GM12878 (cell line): ENCODE data around the gene SBNO2. TPM values are rescaled to one million over a fixed set of nuclear protein-coding genes. Genes with fewer than 3 reads are reported as not detected.
A peak's percentile ranks its signal among the peaks of the same experiment; 100 is the strongest.

Experiments
- ATAC-seq: fragments of 200-7000 bp; cut with Tn5 transposase; 3 replicates; pipeline ENCODE4 v1.9.1; 2020; ENCODE audit warnings: mild to moderate bottlenecking, moderate library complexity
- BruUV-seq: library from RNA; stranded (reverse); fragments of 400-500 nt; replicated peaks from 2 replicates; lab custom pipeline; 2021; lab: Mats Ljungman, UMichigan
- CTCF ChIA-PET: fragments of 300-600 bp; sonication (Branson Sonifier 250); formaldehyde crosslinking; extraction: SDS; loops from one replicate; lab custom pipeline; 2021; ENCODE audit warnings: inconsistent platforms; lab: Yijun Ruan, JAX
- POLR2A ChIA-PET: fragments of 350-600 bp; formaldehyde crosslinking; extraction: SDS; loops from one replicate; lab custom pipeline; 2021; ENCODE audit warnings: inconsistent platforms; lab: Charles Lee
- RAD21 ChIA-PET: fragments of 300-600 bp; sonication (Branson Sonifier 250); formaldehyde crosslinking; loops from one replicate; lab custom pipeline; 2023; ENCODE audit warnings: antibody characterized with exemption; ENCODE audit not compliant: unreplicated experiment; lab: Charles Lee
- SMC1A ChIA-PET: fragments of 300-600 bp; sonication (Branson Sonifier 250); formaldehyde crosslinking; loops from one replicate; lab custom pipeline; 2023; ENCODE audit not compliant: unreplicated experiment, uncharacterized antibody; lab: Charles Lee
- DNase-seq: peaks from one replicate; pipeline ENCODE4 v3.0.0-alpha.2; 2011; ENCODE audit warnings: low read depth, low spot score
- FAIRE-seq: peaks from 3 replicates; lab custom pipeline; 2011; peaks lifted over from hg19 to GRCh38; lab: Jason Lieb, UNC
- H2AFZ ChIP-seq: 2 replicates; pipeline ENCODE4 v1.6.0; 2011; ENCODE audit warnings: low read depth, low read length, control low read depth; ENCODE audit not compliant: control insufficient read depth
- H3K27ac ChIP-seq: 2 replicates; pipeline ENCODE4 v1.5.1; 2011; ENCODE audit warnings: control low read depth; ENCODE audit not compliant: control insufficient read depth, insufficient read depth
- H3K27me3 ChIP-seq, 2 experiments: replicated peaks in 1 of 2; 2 replicates each; pipeline versions ENCODE4 v1.6.0 to v1.6.1; 2011; ENCODE audit warnings: low read length in 1 of 2; ENCODE audit not compliant: control insufficient read depth in 2 of 2, insufficient read depth in 2 of 2
- H3K36me3 ChIP-seq, 2 experiments: 2 replicates each; pipeline ENCODE4 v1.5.1; 2011; ENCODE audit warnings: low read length in 1 of 2; ENCODE audit not compliant: control insufficient read depth in 2 of 2, insufficient read depth in 2 of 2
- H3K4me1 ChIP-seq: 2 replicates; pipeline ENCODE4 v1.6.1; 2011; ENCODE audit warnings: mild to moderate bottlenecking, low read length, moderate library complexity, mixed read lengths; ENCODE audit not compliant: control insufficient read depth, insufficient read depth
- H3K4me2 ChIP-seq: 2 replicates; pipeline ENCODE4 v1.6.0; 2011; ENCODE audit warnings: control low read depth; ENCODE audit not compliant: control insufficient read depth, insufficient read depth
- H3K4me3 ChIP-seq: fragments of 200-600 bp; sonication (generic); 2 replicates; pipeline ENCODE4 v1.5.1; 2016
- H3K79me2 ChIP-seq: 2 replicates; pipeline ENCODE4 v1.6.0; 2011; ENCODE audit warnings: low read length; ENCODE audit not compliant: control insufficient read depth, insufficient read depth
- H3K9ac ChIP-seq: 2 replicates; pipeline ENCODE4 v1.8.0; 2011; ENCODE audit warnings: low read length, control low read depth, mixed read lengths; ENCODE audit not compliant: control insufficient read depth, insufficient read depth
- H3K9me3 ChIP-seq: replicated peaks from 3 replicates; pipeline ENCODE4 v1.5.1; 2011; ENCODE audit warnings: mild to moderate bottlenecking, low read length; ENCODE audit not compliant: control insufficient read depth, insufficient read depth
- H4K20me1 ChIP-seq: 2 replicates; pipeline ENCODE4 v1.6.0; 2011; ENCODE audit not compliant: control insufficient read depth, insufficient read depth
- BHLHE40 ChIP-seq, 2 experiments: fragments of 450-650 bp in 1 of 2; IDR thresholded peaks; 2 replicates each; pipeline ENCODE4 v1.6.1; 2011 to 2017; ENCODE audit warnings: low read depth in 2 of 2, borderline replicate concordance in 1 of 2, improper control_type of control experiment in 1 of 2, low read length in 1 of 2, mild to moderate bottlenecking in 1 of 2
- CHD2 ChIP-seq: IDR thresholded peaks from 2 replicates; pipeline ENCODE4 v1.6.1; 2011; ENCODE audit warnings: low read depth, low read length, improper control_type of control experiment, borderline replicate concordance
- NFYA ChIP-seq: IDR thresholded peaks from 2 replicates; pipeline ENCODE4 v1.6.1; 2011; ENCODE audit warnings: low read depth, mild to moderate bottlenecking, low read length, improper control_type of control experiment, borderline replicate concordance
- NR2F1 ChIP-seq: fragments of 450-650 bp; conservative IDR thresholded peaks from 2 replicates; pipeline ENCODE4 v1.6.1; 2017; ENCODE audit warnings: mild to moderate bottlenecking
- PML ChIP-seq: IDR thresholded peaks from 2 replicates; pipeline ENCODE4 v1.6.1; 2012; ENCODE audit warnings: low read length, inconsistent platforms
- RBBP5 ChIP-seq: fragments of 200-600 bp; sonication (generic); conservative IDR thresholded peaks from 2 replicates; pipeline ENCODE4 v1.6.1; 2016
- YY1 ChIP-seq: IDR thresholded peaks from 2 replicates; pipeline ENCODE4 v1.6.1; 2011; ENCODE audit warnings: low read depth, mild to moderate bottlenecking, low read length
- ZNF24 ChIP-seq: fragments of 450-650 bp; IDR thresholded peaks from 2 replicates; pipeline ENCODE4 v1.6.1; 2017; ENCODE audit warnings: antibody characterized with exemption, mild to moderate bottlenecking
- WGBS: methylation state at CpG from one replicate; pipeline ENCODE4 v1.1.6; 2016; ENCODE audit warnings: low lambda C conversion rate; ENCODE audit not compliant: insufficient replicate concordance, insufficient coverage; ENCODE audit errors: missing lambda C conversion rate; 5-methylcytosine and 5-hydroxymethylcytosine counted together
- in situ Hi-C: fragments of 300-500 bp; cut with MboI; formaldehyde crosslinking; loops from 9 replicates; pipeline ENCODE4 v1.14.3; 2018; ENCODE audit warnings: mixed read lengths
- intact Hi-C: fragments of 100-400 bp; cut with micrococcal nuclease; formaldehyde crosslinking; loops from one replicate; pipeline ENCODE4 v1.14.2; 2022; ENCODE audit not compliant: unreplicated experiment
- polyA plus RNA-seq, 11 experiments: library from polyadenylated mRNA; depleted of rRNA in 4 of 11; unstranded in 6 of 11; stranded (reverse) in 5 of 11; fragments of >200 nt; fragmentation: Nextera tagmentation in 4 of 11; fragmentation: Illumina TruSeq in 1 of 11; extraction: Ambion mirVana in 4 of 11; extraction: Trizol in 1 of 11; gene quantifications; 1 replicate in 1 of 11; 2 replicates in 10 of 11; pipeline versions ENCODE4 v1.2.1 to v1.2.3, GENCODE V29; 2011 to 2016; ENCODE audit warnings: inconsistent platforms in 2 of 11, missing spikeins in 2 of 11, low read depth in 1 of 11
- total RNA-seq, 4 experiments: library from RNA; depleted of rRNA in 3 of 4; stranded (reverse); fragments of >200 nt in 3 of 4; fragmentation: Illumina TruSeq in 1 of 4; extraction: Trizol in 1 of 4; gene quantifications; 2 replicates each; pipeline versions ENCODE4 v1.2.1 to v1.2.3, GENCODE V29; 2013 to 2021
- TF ChIP-seq, protein P1 (sequence below), 3 experiments: IDR thresholded peaks in 2 of 3; conservative IDR thresholded peaks in 1 of 3; 2 replicates each; pipeline ENCODE4 v1.5.1; 2011; ENCODE audit warnings: low read depth in 3 of 3, low read length in 3 of 3, mild to moderate bottlenecking in 3 of 3, control low read depth in 2 of 3, moderate library complexity in 2 of 3, inconsistent platforms in 1 of 3, mixed read lengths in 1 of 3; ENCODE audit not compliant: control insufficient read depth in 2 of 3, insufficient read depth in 1 of 3; ENCODE audit errors: extremely low read depth in 1 of 3
- TF ChIP-seq, protein P2 (sequence below): fragments of 450-650 bp; IDR thresholded peaks from 2 replicates; pipeline ENCODE4 v1.6.1; 2017; ENCODE audit warnings: mild to moderate bottlenecking, moderate library complexity

Gene SBNO2
- total and polyA plus RNA-seq, 10 of the 15 experiments (the other 5 are each of a cell fraction or from before 2014, with no cell fraction given): 0.08 to 44.6 (median 5.4) TPM

DNA sequence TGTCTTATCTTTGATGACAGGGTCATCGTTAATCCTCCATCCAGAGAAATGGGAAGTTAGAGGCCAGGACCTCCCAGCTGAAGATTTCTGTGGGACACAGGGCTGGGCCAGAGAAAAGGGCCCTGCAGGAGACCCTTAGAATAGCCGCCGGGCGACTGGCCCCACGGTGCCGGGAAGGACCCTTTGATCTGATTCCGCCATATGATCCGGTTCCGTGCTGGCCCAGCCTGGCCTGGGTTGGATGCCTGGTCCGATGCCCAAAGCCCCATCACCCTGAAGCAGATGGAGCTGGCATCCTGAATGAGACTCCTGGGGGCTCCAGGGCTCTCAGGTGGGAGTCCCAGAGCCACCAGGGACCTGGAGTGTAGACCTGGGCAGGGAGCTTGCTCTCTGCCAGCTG is 25.5 kb upstream of the SBNO2 start (continued):
- TF ChIP-seq, protein P1, sequence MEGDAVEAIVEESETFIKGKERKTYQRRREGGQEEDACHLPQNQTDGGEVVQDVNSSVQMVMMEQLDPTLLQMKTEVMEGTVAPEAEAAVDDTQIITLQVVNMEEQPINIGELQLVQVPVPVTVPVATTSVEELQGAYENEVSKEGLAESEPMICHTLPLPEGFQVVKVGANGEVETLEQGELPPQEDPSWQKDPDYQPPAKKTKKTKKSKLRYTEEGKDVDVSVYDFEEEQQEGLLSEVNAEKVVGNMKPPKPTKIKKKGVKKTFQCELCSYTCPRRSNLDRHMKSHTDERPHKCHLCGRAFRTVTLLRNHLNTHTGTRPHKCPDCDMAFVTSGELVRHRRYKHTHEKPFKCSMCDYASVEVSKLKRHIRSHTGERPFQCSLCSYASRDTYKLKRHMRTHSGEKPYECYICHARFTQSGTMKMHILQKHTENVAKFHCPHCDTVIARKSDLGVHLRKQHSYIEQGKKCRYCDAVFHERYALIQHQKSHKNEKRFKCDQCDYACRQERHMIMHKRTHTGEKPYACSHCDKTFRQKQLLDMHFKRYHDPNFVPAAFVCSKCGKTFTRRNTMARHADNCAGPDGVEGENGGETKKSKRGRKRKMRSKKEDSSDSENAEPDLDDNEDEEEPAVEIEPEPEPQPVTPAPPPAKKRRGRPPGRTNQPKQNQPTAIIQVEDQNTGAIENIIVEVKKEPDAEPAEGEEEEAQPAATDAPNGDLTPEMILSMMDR (IDR thresholded peaks at IDR 0.05 in 2 of 3, conservative IDR thresholded peaks at IDR 0.05 in 1 of 3; ENCODE audit: control insufficient read depth in 2 of 3, extremely low read depth in 1 of 3, insufficient read depth in 1 of 3, low read depth in 3 of 3, low read length in 3 of 3): no peak
- no peak for TF ChIP-seq PML
- TF ChIP-seq ZNF24: no peak
- no peak for TF ChIP-seq CHD2
- no peak for TF ChIP-seq RBBP5

DNA sequence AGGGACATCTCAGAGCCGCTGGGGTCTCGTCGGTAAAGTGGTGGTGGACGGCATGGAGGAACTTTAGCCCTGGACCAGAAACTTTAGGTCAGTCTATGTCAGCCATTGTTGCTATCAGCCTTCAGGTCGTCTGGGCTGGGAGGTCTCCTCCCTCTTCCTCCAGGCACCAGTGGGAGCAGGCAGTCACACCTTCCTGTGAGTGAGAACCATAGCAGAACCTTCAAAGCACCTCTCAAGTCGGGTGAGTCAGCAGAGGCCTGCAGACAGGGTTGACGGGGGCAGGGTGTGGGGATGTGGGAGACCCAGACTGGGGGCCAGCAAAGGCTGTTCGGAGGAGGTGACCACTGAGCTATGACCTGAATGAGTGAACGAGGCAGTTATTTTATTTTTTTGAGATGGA is 15.4 kb upstream of the SBNO2 start:
- ChIA-PET SMC1A (interaction anchor here (1.7 kb wide), 1 partner anchor 76 kb away, joined by 4 read pairs; no protein-coding TSS in a partner anchor), POLR2A (no interaction called here), CTCF (interaction anchor here (1.0 kb wide), 1 partner anchor 76 kb away, joined by 4 read pairs; no protein-coding TSS in a partner anchor), RAD21 (interaction anchor here (1.6 kb wide), 1 partner anchor 52 kb away, joined by 4 read pairs; the partner anchor contains the start of gene ATP5F1D)
- ATAC-seq (peak; percentile 59), FAIRE-seq (peak; percentile 38), DNase-seq (no peak)
- H3K27me3 ChIP-seq: no peaks in the 10 kb centered on the region
- H2AFZ ChIP-seq: no peak overlapping the region; the same call in 1 of the 2 replicates
- intact Hi-C loops (no loop called here), in situ Hi-C loops (no loop called here)
- no peaks in the 10 kb centered on the region for H3K9me3 ChIP-seq
- no peaks in the 10 kb centered on the region for H3K36me3 ChIP-seq
- 56% methylated on average over 9 of the region's 9 CpGs for WGBS
- 0 out of 2 replicates have a peak, but pooled peaks have one; percentile 31 for TF ChIP-seq YY1
- peak in 1 of 2 experiments; percentile 38; a peak in 1 of 4 replicates for TF ChIP-seq BHLHE40 (IDR thresholded peaks at IDR 0.05; ENCODE audit: borderline replicate concordance in 1 of 2, low read depth in 2 of 2, low read length in 1 of 2)
- TF ChIP-seq NR2F1: 0 out of 2 replicates have a peak, but pooled peaks have one; percentile 14
- no peak for TF ChIP-seq NFYA
- TF ChIP-seq, protein P2, sequence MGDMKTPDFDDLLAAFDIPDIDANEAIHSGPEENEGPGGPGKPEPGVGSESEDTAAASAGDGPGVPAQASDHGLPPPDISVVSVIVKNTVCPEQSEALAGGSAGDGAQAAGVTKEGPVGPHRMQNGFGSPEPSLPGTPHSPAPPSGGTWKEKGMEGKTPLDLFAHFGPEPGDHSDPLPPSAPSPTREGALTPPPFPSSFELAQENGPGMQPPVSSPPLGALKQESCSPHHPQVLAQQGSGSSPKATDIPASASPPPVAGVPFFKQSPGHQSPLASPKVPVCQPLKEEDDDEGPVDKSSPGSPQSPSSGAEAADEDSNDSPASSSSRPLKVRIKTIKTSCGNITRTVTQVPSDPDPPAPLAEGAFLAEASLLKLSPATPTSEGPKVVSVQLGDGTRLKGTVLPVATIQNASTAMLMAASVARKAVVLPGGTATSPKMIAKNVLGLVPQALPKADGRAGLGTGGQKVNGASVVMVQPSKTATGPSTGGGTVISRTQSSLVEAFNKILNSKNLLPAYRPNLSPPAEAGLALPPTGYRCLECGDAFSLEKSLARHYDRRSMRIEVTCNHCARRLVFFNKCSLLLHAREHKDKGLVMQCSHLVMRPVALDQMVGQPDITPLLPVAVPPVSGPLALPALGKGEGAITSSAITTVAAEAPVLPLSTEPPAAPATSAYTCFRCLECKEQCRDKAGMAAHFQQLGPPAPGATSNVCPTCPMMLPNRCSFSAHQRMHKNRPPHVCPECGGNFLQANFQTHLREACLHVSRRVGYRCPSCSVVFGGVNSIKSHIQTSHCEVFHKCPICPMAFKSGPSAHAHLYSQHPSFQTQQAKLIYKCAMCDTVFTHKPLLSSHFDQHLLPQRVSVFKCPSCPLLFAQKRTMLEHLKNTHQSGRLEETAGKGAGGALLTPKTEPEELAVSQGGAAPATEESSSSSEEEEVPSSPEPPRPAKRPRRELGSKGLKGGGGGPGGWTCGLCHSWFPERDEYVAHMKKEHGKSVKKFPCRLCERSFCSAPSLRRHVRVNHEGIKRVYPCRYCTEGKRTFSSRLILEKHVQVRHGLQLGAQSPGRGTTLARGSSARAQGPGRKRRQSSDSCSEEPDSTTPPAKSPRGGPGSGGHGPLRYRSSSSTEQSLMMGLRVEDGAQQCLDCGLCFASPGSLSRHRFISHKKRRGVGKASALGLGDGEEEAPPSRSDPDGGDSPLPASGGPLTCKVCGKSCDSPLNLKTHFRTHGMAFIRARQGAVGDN: no peak
- H3K27ac ChIP-seq: no peak overlapping the region
- no TSS peak for BruUV-seq
- H3K4me2 ChIP-seq: no peak overlapping the region
- H3K9ac ChIP-seq: no peak overlapping the region
- no peak overlapping the region for H3K4me3 ChIP-seq
- no peaks in the 10 kb centered on the region for H4K20me1 ChIP-seq
- peaks cover 17% of the 10 kb centered on the region for H3K4me1 ChIP-seq
- no peaks in the 10 kb centered on the region for H3K79me2 ChIP-seq
